Activated CD4-positive, alpha-beta memory T cell treated with anti-CD3 and anti-CD28 coated beads, Interleukin-2, amount 10 ng/mL, durations not matched to agents 7 days and 5 days (primary cell): ENCODE data around the gene NRSN2. TPM values are rescaled to one million over a fixed set of nuclear protein-coding genes. Genes with fewer than 3 reads are reported as not detected.
A peak's percentile ranks its signal among the peaks of the same experiment; 100 is the strongest.
"Not testable (repeated sequence)": the region's sequence is repeated elsewhere in the genome, so short reads cannot be mapped to it uniquely, and the experiment has no call there.

Experiments used
- CTCF ChIA-PET: fragments of 350-600 bp; sonication (Branson Sonifier 250); formaldehyde crosslinking; loops from one replicate; lab custom pipeline; 2021; ENCODE audit warnings: antibody characterized with exemption, inconsistent platforms; lab: Charles Lee
- POLR2A ChIA-PET: fragments of 350-600 bp; sonication (Branson Sonifier 250); formaldehyde crosslinking; loops from one replicate; lab custom pipeline; 2021; ENCODE audit warnings: antibody characterized with exemption; lab: Charles Lee
- DNase-seq: peaks from one replicate; pipeline ENCODE4 v3.0.0-alpha.2; 2020
- H3K27ac Mint-ChIP-seq: one replicate; pipeline ENCODE4 v1.8.0; 2021; ENCODE audit warnings: mild to moderate bottlenecking, mixed read lengths
- H3K27me3 Mint-ChIP-seq: one replicate; pipeline ENCODE4 v1.8.0; 2021; ENCODE audit warnings: mixed read lengths
- H3K36me3 Mint-ChIP-seq: one replicate; pipeline ENCODE4 v1.8.0; 2021; ENCODE audit warnings: low read depth, mixed read lengths
- H3K4me1 Mint-ChIP-seq: one replicate; pipeline ENCODE4 v1.8.0; 2021; ENCODE audit warnings: mixed read lengths
- H3K4me3 Mint-ChIP-seq: one replicate; pipeline ENCODE4 v1.8.0; 2021; ENCODE audit warnings: mild to moderate bottlenecking, mixed read lengths
- H3K9me3 Mint-ChIP-seq: one replicate; pipeline ENCODE4 v1.8.0; 2021; ENCODE audit warnings: mixed read lengths
- total RNA-seq, 2 experiments: library from RNA; stranded (reverse); gene quantifications; one replicate each; pipeline ENCODE4 v1.2.3, GENCODE V29; 2021

NRSN2 gene
- total RNA-seq, 2 experiments from 2014 or later = 1.8 to 2.7 TPM

DNA sequence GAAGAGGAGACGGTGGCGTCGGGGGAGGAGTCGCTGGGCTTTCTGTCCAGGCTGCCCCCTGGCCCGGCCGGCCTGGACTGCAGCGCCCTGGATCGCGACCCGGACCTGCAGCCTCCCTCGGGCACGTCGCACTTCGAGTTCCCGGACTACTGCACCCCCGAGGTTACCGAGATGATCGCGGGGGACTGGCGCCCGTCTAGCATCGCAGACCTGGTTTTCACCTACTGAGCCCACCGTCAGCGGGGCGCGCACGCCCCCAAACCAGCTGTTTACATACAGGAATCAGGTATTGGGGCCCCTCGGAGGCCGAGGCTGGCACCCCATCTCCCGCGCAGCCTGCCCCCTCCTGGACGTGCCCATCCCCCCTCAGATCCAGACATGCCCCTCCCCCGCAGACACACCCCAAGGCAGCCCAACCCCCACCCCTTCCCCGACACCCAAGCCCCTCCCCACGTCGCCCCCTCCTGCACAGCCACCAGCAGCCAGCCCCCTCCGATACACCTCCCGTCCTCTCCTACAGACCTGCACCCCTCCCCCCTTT, 20.2 kb upstream of the NRSN2 start:
- no peaks in the 10 kb centered on the region for H3K36me3 Mint-ChIP-seq
- H3K27me3 Mint-ChIP-seq = peaks cover 2% of the 10 kb centered on the region
- H3K27ac Mint-ChIP-seq = no peak overlapping the region
- peaks cover 34% of the 10 kb centered on the region for H3K4me1 Mint-ChIP-seq
- DNase-seq = no peak
- ChIA-PET POLR2A (interaction anchor here (0.9 to 7.2 kb wide), 4 partner anchors 19 to 136 kb away, joined by 3 to 95 read pairs (median 4); partner anchors contain the start of genes TBC1D20 and ZCCHC3), CTCF (interaction anchor here (1.0 kb wide), 1 partner anchor 106 kb away, joined by 3 read pairs; no protein-coding TSS in a partner anchor)
- peak overlapping the region; percentile 47 for H3K4me3 Mint-ChIP-seq
- H3K9me3 Mint-ChIP-seq = no peaks in the 10 kb centered on the region

DNA sequence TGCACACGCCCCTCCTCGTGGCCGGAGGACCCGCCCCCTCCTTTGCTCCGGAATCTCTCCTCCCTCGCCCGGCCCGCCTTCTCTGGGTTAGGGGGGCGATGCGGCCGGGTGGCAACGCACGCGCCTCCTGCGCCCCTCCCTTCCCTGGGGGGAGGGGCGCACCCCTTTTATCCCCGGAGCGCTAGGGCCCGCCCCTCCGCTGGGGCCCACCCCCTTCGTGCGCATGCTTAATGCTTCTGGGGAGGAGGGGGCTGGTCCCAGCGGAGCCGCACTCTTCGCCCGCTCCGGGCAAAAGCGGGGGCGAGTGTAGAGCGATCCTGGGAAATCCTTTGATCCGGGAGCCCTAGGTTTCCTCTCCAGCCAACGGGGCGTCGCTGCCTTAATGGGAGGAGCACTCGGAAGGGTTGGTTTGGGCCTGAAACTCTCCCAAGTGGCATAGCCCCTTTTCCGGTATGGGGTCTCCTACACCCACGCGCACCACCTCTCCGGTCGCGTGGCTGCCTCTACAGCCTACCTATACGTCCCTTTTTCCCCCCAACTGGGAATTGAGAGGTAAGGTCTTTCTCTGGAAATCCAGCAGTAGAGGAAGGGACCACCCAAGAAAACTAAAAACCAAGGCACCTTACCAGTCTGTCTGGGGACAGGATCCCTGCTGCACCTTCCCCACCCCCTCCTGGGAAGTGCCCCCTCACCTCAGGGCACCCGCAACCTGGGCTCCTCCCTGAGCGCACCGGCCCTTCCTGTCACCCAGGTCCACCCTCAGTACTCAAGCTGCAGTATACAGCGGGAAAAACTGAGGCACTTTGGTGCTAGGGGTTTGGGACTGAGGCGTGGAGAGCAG, 19.5 kb upstream of the NRSN2 start:
- ChIA-PET POLR2A (interaction anchor here (0.6 to 7.2 kb wide), 2 partner anchors 28 to 31 kb away, joined by 3 to 95 read pairs; partner anchors contain the start of gene ZCCHC3), CTCF (interaction anchor here (0.7 to 3.7 kb wide), 2 partner anchors 27 to 56 kb away, joined by 4 to 17 read pairs; no protein-coding TSS in a partner anchor)
- Mint-ChIP-seq H3K36me3 (no peaks in the 10 kb centered on the region), H3K27me3 (peaks cover 5% of the 10 kb centered on the region), H3K27ac (no peak overlapping the region), H3K9me3 (no peaks in the 10 kb centered on the region), H3K4me1 (peaks cover 34% of the 10 kb centered on the region), H3K4me3 (peak overlapping the region; percentile 47)
- DNase-seq = peak; percentile 60

DNA sequence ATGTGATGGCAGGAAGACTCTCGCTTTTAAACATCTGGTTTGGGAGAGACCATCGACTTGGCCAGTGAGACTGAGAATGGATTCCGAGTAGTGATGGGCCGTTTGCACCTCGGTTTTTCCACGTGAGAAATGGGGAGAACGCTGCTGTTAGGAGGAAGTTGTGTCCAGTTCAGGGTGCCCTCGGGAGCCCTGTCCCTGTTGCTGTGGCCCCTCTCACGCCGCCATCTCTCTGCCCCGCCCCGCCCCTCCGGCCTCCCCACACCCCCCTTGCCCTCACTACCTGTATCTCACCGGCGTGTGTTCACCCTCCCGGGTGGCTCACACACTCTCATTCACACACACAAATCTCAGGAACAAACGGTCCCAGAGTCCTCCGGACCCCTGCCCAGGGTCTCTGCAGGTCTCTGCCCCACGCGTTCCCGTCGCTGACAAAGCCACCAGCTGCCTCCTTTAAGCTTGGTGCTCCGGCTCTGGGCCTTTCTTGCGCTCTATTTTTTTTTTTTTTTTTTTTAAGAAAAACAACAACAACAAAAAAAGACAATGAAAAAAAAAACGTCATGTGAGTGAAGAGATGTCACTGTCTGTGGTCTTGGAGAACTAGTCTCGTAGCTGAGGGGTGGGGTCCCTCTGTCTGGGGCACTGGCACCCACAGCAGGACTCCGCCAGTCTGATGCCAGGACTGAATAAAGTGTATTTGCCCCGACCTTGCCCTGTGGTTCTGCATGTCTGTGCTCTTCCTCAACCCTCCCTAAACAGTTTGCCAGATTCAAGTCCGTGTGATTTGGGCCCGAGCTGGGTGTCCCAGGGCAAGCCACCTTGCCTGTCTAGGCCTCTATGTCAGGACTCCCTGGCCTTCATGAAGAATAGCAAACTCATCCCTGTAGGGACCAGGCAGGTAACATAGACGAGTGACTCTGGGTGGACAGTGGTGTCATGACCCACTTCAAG, 18.6 kb upstream of the NRSN2 start:
- Mint-ChIP-seq H3K27me3 (peaks cover 8% of the 10 kb centered on the region), H3K36me3 (no peaks in the 10 kb centered on the region), H3K27ac (no peak overlapping the region), H3K9me3 (no peaks in the 10 kb centered on the region), H3K4me3 (peak overlapping the region; percentile 33), H3K4me1 (peaks cover 34% of the 10 kb centered on the region)
- DNase-seq = no peak
- CTCF ChIA-PET = interaction anchor here (0.7 to 3.7 kb wide), 6 partner anchors 26 to 87 kb away, joined by 3 to 17 read pairs (median 4); partner anchors contain the start of gene ZCCHC3
- POLR2A ChIA-PET = interaction anchor here (0.6 to 3.1 kb wide), 2 partner anchors 29 to 31 kb away, joined by 3 to 11 read pairs; no protein-coding TSS in a partner anchor

DNA sequence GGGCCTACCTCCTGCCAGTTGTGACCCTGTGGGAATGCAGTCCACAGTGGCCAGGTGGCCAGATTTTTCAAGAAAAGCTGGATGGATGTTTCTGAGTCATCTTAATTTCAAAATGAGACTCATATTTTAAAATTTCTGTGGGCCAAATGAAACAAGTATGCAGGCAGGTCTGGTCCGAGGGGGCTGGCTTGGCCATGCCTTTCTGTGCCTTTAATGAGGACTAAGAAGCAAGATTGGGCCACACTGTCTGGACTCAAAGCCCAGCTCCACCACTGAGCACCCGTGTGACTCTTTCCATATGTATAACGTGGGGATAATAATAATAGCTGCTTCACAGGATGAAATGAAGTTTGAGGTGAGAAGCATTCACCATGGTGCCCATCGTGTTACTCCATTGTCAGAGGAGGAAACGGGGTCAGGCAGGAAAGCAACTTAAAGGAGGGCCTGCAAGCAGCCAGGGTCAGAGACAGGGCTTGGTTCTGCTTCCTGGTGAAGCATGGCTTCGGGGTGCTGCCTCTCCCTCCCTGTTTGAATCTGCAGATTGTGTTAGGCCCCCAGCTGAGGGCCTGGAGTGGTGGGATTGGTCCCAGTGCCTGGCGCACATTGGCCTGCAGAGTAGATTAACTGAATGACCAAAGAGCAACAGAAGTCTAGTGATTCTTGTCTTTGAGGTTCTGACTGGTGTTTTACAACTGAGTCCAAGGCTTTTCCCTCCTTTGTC, 17.8 kb upstream of the NRSN2 start:
- no peak for DNase-seq
- no peaks in the 10 kb centered on the region for H3K9me3 Mint-ChIP-seq
- H3K27ac Mint-ChIP-seq = no peak overlapping the region
- no peak overlapping the region for H3K4me3 Mint-ChIP-seq
- peaks cover 8% of the 10 kb centered on the region for H3K27me3 Mint-ChIP-seq
- ChIA-PET POLR2A (interaction anchor here (3.1 kb wide), 1 partner anchor 30 kb away, joined by 11 read pairs; no protein-coding TSS in a partner anchor), CTCF (interaction anchor here (0.7 to 3.7 kb wide), 6 partner anchors 26 to 1433 kb away, joined by 3 to 17 read pairs (median 3); partner anchors contain the start of gene ZCCHC3)
- H3K36me3 Mint-ChIP-seq = no peaks in the 10 kb centered on the region
- H3K4me1 Mint-ChIP-seq = peaks cover 30% of the 10 kb centered on the region

DNA sequence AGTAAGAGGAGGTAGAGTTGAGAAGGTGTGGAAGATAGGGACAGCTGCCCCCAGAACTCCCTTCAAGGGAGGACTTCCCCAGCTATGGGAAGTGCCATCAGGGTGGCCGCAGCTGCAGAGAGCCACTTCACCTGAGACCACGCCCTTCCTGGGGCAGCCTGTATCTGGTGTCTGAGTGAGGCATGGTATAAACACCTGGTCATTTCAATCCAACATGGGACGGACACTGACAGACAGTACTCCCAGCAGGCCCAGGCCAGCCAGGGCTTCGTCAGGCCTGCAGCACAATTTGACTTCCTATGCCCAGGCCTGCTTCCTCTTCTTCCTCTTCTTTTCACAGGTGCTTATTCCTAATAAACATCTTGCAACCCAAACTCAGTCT, 17.1 kb upstream of the NRSN2 start:
- ChIA-PET CTCF (interaction anchor here (0.7 to 3.7 kb wide), 13 partner anchors 8 to 1432 kb away, joined by 3 to 17 read pairs (median 5); partner anchors contain the start of genes DEFB132 and NRSN2), POLR2A (interaction anchor here (0.9 to 3.1 kb wide), 4 partner anchors 15 to 132 kb away, joined by 3 to 11 read pairs (median 4); partner anchors contain the start of genes TBC1D20 and ZCCHC3)
- Mint-ChIP-seq H3K9me3 (no peaks in the 10 kb centered on the region), H3K4me1 (peaks cover 25% of the 10 kb centered on the region), H3K27me3 (peaks cover 8% of the 10 kb centered on the region), H3K4me3 (no peak overlapping the region), H3K27ac (no peak overlapping the region), H3K36me3 (no peaks in the 10 kb centered on the region)
- no peak for DNase-seq

DNA sequence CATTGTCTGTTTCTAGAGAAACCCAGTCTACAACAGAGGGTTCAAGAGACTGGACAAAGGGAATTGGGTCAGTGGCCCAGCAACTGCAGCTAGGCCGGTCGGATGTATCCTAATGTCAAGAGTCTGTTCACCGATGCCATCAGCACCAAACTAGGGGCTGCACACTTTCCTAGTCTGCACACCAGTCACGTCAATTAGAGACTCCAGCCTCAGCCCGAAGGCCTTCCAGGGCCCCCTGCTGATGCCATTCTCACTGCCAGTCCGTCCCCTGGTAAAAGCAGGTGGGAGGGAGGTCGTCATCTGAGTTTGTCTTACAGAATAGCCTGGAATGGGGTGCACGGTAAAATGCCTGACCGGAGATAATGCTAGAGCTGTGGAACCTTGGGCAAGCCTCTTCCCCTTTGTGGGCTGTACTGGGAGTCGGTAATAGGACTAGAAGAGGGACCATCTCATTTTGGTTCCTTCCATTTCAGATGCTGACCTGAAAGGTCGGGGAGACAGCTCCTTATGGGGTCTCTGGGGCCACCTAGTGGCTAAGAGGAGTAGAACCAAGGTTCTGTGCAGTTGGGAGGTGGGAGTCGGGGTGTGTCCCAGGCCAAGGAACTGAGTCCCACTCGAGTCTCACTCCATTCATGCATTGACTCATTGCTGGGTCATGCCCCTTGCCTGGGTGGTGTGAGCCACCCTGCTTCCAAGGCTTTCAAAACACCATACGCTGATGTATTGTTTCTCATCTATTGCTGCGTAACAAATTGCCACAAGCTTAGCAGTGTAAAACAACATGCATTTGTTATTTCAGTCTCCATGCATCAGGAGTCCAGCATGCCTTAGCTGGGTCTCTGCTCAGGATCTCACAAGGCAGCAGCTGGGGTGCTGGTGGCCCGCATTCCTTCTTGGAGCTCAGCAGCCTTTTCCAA, 16.4 kb upstream of the NRSN2 start:
- CTCF ChIA-PET = interaction anchor here (0.6 to 3.7 kb wide), 25 partner anchors 9 to 1431 kb away, joined by 3 to 17 read pairs (median 4); partner anchors contain the start of genes DEFB132 and NRSN2
- H3K27ac Mint-ChIP-seq = no peak overlapping the region

DNA sequence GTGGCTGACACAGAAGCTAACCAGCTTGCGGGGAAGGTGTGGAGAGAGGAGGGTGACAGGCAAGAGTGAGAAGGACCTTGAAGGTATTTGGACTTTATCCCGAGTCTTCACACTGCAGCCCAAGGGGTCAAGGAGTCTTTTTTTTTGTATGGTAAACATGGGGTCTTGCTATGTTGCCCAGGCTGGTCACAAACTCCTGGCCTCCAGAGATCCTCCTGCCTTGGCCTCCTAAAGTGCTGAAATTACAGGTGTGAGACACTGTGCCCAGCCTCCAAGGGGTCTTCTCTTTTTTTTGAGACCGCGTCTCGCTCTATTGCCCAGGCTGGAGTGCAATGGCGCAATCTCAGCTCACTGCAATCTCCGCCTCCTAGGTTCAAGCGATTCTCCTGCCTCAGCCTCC, 12.3 kb upstream of the NRSN2 start:
- Mint-ChIP-seq H3K4me1 (peaks cover 6% of the 10 kb centered on the region), H3K9me3 (no peaks in the 10 kb centered on the region), H3K27me3 (peaks cover 15% of the 10 kb centered on the region), H3K4me3 (no peak overlapping the region), H3K36me3 (no peaks in the 10 kb centered on the region), H3K27ac (no peak overlapping the region)
- CTCF ChIA-PET = no interaction called here
- POLR2A ChIA-PET = no interaction called here
- no peak for DNase-seq

More for the DNA sequence above, 16.4 kb upstream of the NRSN2 start:
- POLR2A ChIA-PET = interaction anchor here (0.9 to 3.1 kb wide), 5 partner anchors 14 to 132 kb away, joined by 3 to 11 read pairs (median 4); partner anchors contain the start of genes TBC1D20 and ZCCHC3
- H3K4me3 Mint-ChIP-seq = no peak overlapping the region
- peaks cover 8% of the 10 kb centered on the region for H3K27me3 Mint-ChIP-seq
- peaks cover 23% of the 10 kb centered on the region for H3K4me1 Mint-ChIP-seq
- peak; percentile 67 for DNase-seq
- H3K36me3 Mint-ChIP-seq = no peaks in the 10 kb centered on the region
- no peaks in the 10 kb centered on the region for H3K9me3 Mint-ChIP-seq

DNA sequence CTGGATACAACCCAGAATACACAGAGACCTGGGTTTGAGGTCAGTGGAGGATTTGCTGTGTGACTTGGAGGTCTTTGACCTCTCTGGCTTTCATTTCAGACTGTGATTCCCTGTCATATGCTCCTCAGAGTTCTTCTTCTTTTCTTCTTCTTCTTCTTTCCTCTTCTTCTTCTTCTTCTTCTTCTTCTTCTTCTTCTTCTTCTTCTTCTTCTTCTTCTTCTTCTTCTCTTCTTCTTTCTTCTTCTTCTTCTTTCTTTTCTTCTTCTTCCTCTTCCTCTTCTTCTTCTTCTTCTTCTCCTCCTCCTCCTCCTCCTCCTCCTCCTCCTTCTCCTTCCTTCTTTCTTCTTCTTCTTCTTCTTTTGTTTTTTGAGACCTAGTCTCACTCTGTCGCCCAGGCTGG, 10.9 kb upstream of the NRSN2 start:
- H3K9me3 Mint-ChIP-seq, H3K4me1 Mint-ChIP-seq, DNase-seq, H3K36me3 Mint-ChIP-seq, POLR2A ChIA-PET, CTCF ChIA-PET, H3K4me3 Mint-ChIP-seq, H3K27ac Mint-ChIP-seq: not testable (repeated sequence)
- H3K27me3 Mint-ChIP-seq = peaks cover 19% of the 10 kb centered on the region

DNA sequence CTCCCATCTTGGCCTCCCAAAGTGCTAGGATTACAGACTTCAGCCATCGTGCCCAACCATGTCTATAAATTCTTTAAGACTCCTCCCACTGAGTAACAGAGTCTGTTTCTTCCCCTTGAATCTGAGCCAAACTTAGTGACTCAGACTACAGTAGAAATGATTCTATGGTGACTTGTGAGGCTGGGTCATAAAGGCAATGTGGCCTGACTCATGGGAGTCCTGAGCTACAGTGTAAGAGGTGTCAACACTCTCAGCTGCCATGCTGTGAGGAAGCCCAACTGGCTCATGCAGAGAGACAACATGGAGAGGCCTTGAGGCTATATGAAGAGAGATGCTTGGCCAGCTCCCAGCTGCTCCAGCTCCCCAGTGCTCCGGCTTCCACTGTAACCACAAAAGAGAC, 5.2 kb upstream of the NRSN2 start:
- CTCF ChIA-PET = interaction anchor here (0.8 kb wide), 1 partner anchor 11 kb away, joined by 4 read pairs; no protein-coding TSS in a partner anchor
- no peak for DNase-seq
- Mint-ChIP-seq H3K27me3 (peaks cover 20% of the 10 kb centered on the region), H3K4me1 (peaks cover 6% of the 10 kb centered on the region), H3K36me3 (no peaks in the 10 kb centered on the region), H3K27ac (no peak overlapping the region), H3K9me3 (no peaks in the 10 kb centered on the region), H3K4me3 (no peak overlapping the region)
- POLR2A ChIA-PET = no interaction called here

DNA sequence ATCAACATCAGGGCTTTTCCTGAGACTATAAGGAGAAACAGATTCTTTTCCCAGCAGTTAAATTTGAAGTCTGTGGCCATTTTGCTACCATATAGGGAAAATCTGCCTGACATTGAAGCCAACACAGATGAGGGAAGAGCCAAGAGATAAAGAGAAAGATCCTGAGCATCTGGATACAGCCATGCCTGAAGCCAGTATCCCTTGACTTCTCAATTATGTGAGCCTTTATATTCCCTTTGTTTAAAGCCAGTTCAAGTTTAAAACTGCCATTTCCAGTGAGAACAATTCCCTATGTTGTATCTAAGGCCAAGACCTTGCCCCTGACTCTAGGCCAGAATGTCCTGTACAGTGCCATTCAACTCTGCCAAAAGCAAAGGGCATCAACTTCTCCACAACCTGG, 3.8 kb upstream of the NRSN2 start:
- no peak for DNase-seq
- CTCF ChIA-PET = no interaction called here
- Mint-ChIP-seq H3K27ac (no peak overlapping the region), H3K4me1 (peaks cover 7% of the 10 kb centered on the region), H3K9me3 (no peaks in the 10 kb centered on the region), H3K36me3 (peaks cover under 1% of the 10 kb centered on the region), H3K27me3 (peaks cover 13% of the 10 kb centered on the region), H3K4me3 (no peak overlapping the region)
- POLR2A ChIA-PET = no interaction called here
